ENCODE data around the gene HPS5.
A peak's percentile ranks its signal among the peaks of the same experiment; 100 is the strongest.

HPS5 gene

GRCh38 chr11:18321969-18322711 lies at the start of gene HPS5, which contains the start of gene GTF2H1:
HPS5 (minus strand) TSS chr11:18322140; CDS start chr11:18317858, 4,282 bp downstream.
GTF2H1 (plus strand) TSS chr11:18322567; CDS start chr11:18333075, 10,508 bp downstream.
- Histone ChIP-seq H4K20me1 (ENCODE audit: insufficient read depth, low read length, poor library complexity, severe bottlenecking) (peaks cover 33% of the 10 kb centered on the region), H2AFZ (ENCODE audit: low read length) (peak within 1 kb of the TSS; percentile 98), H3K27me3 (ENCODE audit: insufficient read depth, low read length, poor library complexity, severe bottlenecking) (no peaks in the 10 kb centered on the region), H3K4me1 (ENCODE audit: insufficient read depth, low read length, poor library complexity, severe bottlenecking) (peaks cover 75% of the 10 kb centered on the region), H3K9ac (ENCODE audit: low read depth, low read length, poor library complexity, severe bottlenecking) (peak within 1 kb of the TSS; percentile 78), H3F3A (ENCODE audit: low read depth) (no peaks in the 10 kb centered on the region), H3K9me2 (replicated peaks; ENCODE audit: low read depth, low read length) (no peaks in the 10 kb centered on the region), H3K79me2 (ENCODE audit: insufficient read depth, low read length) (peaks cover 91% of the 10 kb centered on the region), H3K9me3 (ENCODE audit: insufficient read depth, low read depth, low read length) (no peaks in the 10 kb centered on the region), H3K4me3 (ENCODE audit: low read length, poor library complexity, severe bottlenecking) (peak within 1 kb of the TSS; percentile 82), H3K36me3 (ENCODE audit: insufficient read depth, low read length) (no peaks in the 10 kb centered on the region), H3K4me2 (ENCODE audit: low read depth, low read length, poor library complexity, severe bottlenecking) (peak within 1 kb of the TSS; percentile 99)
- TF ChIP-seq EZH2phosphoT487 (IDR thresholded peaks at IDR 0.05; ENCODE audit: borderline replicate concordance) (no peak), CTCF (conservative IDR thresholded peaks at IDR 0.05; ENCODE audit: low read length) (no peak)

- no peaks in the 10 kb centered on the region for H4K20me1 ChIP-seq (ENCODE audit: insufficient read depth, low read length, poor library complexity, severe bottlenecking)
- no peak overlapping the region for H2AFZ ChIP-seq (ENCODE audit: low read length)
- no peak overlapping the region for H3K4me2 ChIP-seq (ENCODE audit: low read depth, low read length, poor library complexity, severe bottlenecking)
- no peaks in the 10 kb centered on the region for H3K9me3 ChIP-seq (ENCODE audit: insufficient read depth, low read depth, low read length)
- peaks cover 38% of the 10 kb centered on the region for H3K4me1 ChIP-seq (ENCODE audit: insufficient read depth, low read length, poor library complexity, severe bottlenecking)
- no peaks in the 10 kb centered on the region; the same call in 1 of the 2 replicates for H3K79me2 ChIP-seq (ENCODE audit: insufficient read depth, low read length)
- H3K36me3 ChIP-seq (ENCODE audit: insufficient read depth, low read length): no peaks in the 10 kb centered on the region
- H3F3A ChIP-seq (ENCODE audit: low read depth): no peaks in the 10 kb centered on the region
- TF ChIP-seq EZH2phosphoT487 (IDR thresholded peaks at IDR 0.05; ENCODE audit: borderline replicate concordance) (no peak), CTCF (conservative IDR thresholded peaks at IDR 0.05; ENCODE audit: low read length) (no peak)
- no peaks in the 10 kb centered on the region for H3K27me3 ChIP-seq (ENCODE audit: insufficient read depth, low read length, poor library complexity, severe bottlenecking)
- no peak overlapping the region for H3K9ac ChIP-seq (ENCODE audit: low read depth, low read length, poor library complexity, severe bottlenecking)
- no peaks in the 10 kb centered on the region for H3K9me2 ChIP-seq (replicated peaks; ENCODE audit: low read depth, low read length)
- no peak overlapping the region for H3K4me3 ChIP-seq (ENCODE audit: low read length, poor library complexity, severe bottlenecking)
Observed at GRCh38 chr11:18371279-18371678, 49.3 kb upstream of the HPS5 start.

GRCh38 chr11:18369398-18369797 lies 47.5 kb upstream of the HPS5 start:
- Histone ChIP-seq H3K4me3 (ENCODE audit: low read length, poor library complexity, severe bottlenecking) (no peak overlapping the region), H3K79me2 (ENCODE audit: insufficient read depth, low read length) (no peaks in the 10 kb centered on the region; the same call in 1 of the 2 replicates), H2AFZ (ENCODE audit: low read length) (no peak overlapping the region), H3K4me1 (ENCODE audit: insufficient read depth, low read length, poor library complexity, severe bottlenecking) (peaks cover 54% of the 10 kb centered on the region), H3K27me3 (ENCODE audit: insufficient read depth, low read length, poor library complexity, severe bottlenecking) (no peaks in the 10 kb centered on the region), H3K4me2 (ENCODE audit: low read depth, low read length, poor library complexity, severe bottlenecking) (peak overlapping the region; percentile 27), H4K20me1 (ENCODE audit: insufficient read depth, low read length, poor library complexity, severe bottlenecking) (no peaks in the 10 kb centered on the region), H3K9me3 (ENCODE audit: insufficient read depth, low read depth, low read length) (no peaks in the 10 kb centered on the region), H3F3A (ENCODE audit: low read depth) (no peaks in the 10 kb centered on the region), H3K9me2 (replicated peaks; ENCODE audit: low read depth, low read length) (no peaks in the 10 kb centered on the region), H3K9ac (ENCODE audit: low read depth, low read length, poor library complexity, severe bottlenecking) (peak overlapping the region; percentile 47), H3K36me3 (ENCODE audit: insufficient read depth, low read length) (peaks cover 2% of the 10 kb centered on the region; the same call in 1 of the 2 replicates)
- TF ChIP-seq CTCF (conservative IDR thresholded peaks at IDR 0.05; ENCODE audit: low read length): no peak
- no peak for TF ChIP-seq EZH2phosphoT487 (IDR thresholded peaks at IDR 0.05; ENCODE audit: borderline replicate concordance)
